Neural progenitor cell (in vitro differentiated cells): ENCODE results near the gene PRMT6.
"Not testable (repeated sequence)": the region's sequence is repeated elsewhere in the genome, so short reads cannot be mapped to it uniquely, and the experiment has no call there.

Experiments
- EZH2 ChIP-seq: fragments of 200-600 bp; sonication (generic); IDR thresholded peaks from 2 replicates; pipeline ENCODE4 v1.6.1; 2017; ENCODE audit warnings: antibody characterized with exemption, mild to moderate bottlenecking, moderate library complexity
- TF ChIP-seq, protein P1 (sequence below): fragments of 200-600 bp; sonication (generic); IDR thresholded peaks from 2 replicates; pipeline ENCODE4 v1.5.1; 2017; ENCODE audit warnings: antibody characterized with exemption, mild to moderate bottlenecking

DNA sequence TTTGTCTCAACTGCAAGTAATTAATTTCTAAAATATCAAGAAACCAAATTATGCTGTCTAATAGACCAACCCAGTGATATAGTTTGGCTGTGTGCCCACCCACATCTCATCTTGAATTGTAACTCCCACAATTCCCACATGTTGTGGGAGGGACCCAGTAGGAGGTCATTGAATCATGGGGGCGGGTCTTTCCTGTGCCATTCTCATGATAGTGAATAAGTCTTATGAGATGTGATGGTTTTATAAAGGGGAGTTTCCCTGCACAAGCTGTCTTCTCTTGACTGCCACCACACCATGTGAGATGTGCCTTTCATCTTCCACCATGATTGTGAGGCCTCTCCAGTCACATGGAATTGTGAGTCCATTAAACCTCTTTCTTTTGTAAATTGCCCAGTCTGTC lies 36.9 kb downstream of the PRMT6 start:
- not testable (repeated sequence) for TF ChIP-seq EZH2
- TF ChIP-seq, protein P1, sequence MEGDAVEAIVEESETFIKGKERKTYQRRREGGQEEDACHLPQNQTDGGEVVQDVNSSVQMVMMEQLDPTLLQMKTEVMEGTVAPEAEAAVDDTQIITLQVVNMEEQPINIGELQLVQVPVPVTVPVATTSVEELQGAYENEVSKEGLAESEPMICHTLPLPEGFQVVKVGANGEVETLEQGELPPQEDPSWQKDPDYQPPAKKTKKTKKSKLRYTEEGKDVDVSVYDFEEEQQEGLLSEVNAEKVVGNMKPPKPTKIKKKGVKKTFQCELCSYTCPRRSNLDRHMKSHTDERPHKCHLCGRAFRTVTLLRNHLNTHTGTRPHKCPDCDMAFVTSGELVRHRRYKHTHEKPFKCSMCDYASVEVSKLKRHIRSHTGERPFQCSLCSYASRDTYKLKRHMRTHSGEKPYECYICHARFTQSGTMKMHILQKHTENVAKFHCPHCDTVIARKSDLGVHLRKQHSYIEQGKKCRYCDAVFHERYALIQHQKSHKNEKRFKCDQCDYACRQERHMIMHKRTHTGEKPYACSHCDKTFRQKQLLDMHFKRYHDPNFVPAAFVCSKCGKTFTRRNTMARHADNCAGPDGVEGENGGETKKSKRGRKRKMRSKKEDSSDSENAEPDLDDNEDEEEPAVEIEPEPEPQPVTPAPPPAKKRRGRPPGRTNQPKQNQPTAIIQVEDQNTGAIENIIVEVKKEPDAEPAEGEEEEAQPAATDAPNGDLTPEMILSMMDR: not testable (repeated sequence)
